ENCODE measurements around the gene KDM4F.
A peak's percentile ranks its signal among the peaks of the same experiment; 100 is the strongest.

The KDM4F gene

GRCh38 chr11:95044010-95044409, 5.2 kb upstream of the KDM4F start:
- Mint-ChIP-seq H3K36me3 (ENCODE audit: low read depth) (no peaks in the 10 kb centered on the region), H3K27me3 (peaks cover 18% of the 10 kb centered on the region), H3K9me3 (no peaks in the 10 kb centered on the region), H3K4me3 (no peak overlapping the region), H3K27ac (no peak overlapping the region), H3K4me1 (no peaks in the 10 kb centered on the region)
- DNase-seq (no peak), ATAC-seq (no peak)

DNA sequence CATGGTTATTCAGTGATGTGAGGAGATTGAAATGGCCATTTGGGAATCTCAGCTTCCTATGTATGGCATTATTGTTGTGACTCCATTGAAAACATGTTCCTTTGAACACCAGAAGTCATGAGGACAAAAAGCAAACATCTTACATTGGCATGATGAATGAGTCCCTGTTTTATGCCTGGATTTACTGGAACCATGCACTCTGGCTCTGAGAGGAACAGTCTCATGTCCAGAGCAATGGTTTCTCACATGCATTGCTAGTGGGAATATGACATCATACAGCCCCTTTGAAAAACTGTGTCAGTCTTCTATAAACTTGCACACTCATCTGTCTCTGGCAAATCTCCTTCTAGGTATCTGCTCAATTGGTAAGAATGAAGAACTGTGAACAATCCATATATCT, 3.4 kb upstream of the KDM4F start:
- Mint-ChIP-seq H3K36me3 (ENCODE audit: low read depth) (no peaks in the 10 kb centered on the region), H3K4me3 (no peak overlapping the region)
- no peak for DNase-seq

GRCh38 chr11:95050595-95051202, 1.5 kb downstream of the KDM4F start:
- ATAC-seq: no peak
- Mint-ChIP-seq H3K4me3 (no peak overlapping the region), H3K36me3 (ENCODE audit: low read depth) (no peaks in the 10 kb centered on the region), H3K9me3 (no peaks in the 10 kb centered on the region), H3K4me1 (no peaks in the 10 kb centered on the region), H3K27ac (no peak overlapping the region), H3K27me3 (peaks cover 29% of the 10 kb centered on the region)
- no peak for DNase-seq

More for the DNA sequence above, 3.4 kb upstream of the KDM4F start:
- H3K27ac Mint-ChIP-seq: no peak overlapping the region
- H3K27me3 Mint-ChIP-seq: peaks cover 22% of the 10 kb centered on the region
- no peak for ATAC-seq
- no peaks in the 10 kb centered on the region for H3K4me1 Mint-ChIP-seq
- no peaks in the 10 kb centered on the region for H3K9me3 Mint-ChIP-seq

- H3K4me3 Mint-ChIP-seq: no peak overlapping the region
- no peaks in the 10 kb centered on the region for H3K9me3 Mint-ChIP-seq
- H3K27me3 Mint-ChIP-seq: peaks cover 24% of the 10 kb centered on the region
- DNase-seq (no peak), ATAC-seq (no peak)
- H3K4me1 Mint-ChIP-seq: no peaks in the 10 kb centered on the region
- H3K27ac Mint-ChIP-seq: no peak overlapping the region
- H3K36me3 Mint-ChIP-seq (ENCODE audit: low read depth): no peaks in the 10 kb centered on the region
These were observed 5.1 kb downstream of the KDM4F start for GRCh38 chr11:95054356-95054755.

DNA sequence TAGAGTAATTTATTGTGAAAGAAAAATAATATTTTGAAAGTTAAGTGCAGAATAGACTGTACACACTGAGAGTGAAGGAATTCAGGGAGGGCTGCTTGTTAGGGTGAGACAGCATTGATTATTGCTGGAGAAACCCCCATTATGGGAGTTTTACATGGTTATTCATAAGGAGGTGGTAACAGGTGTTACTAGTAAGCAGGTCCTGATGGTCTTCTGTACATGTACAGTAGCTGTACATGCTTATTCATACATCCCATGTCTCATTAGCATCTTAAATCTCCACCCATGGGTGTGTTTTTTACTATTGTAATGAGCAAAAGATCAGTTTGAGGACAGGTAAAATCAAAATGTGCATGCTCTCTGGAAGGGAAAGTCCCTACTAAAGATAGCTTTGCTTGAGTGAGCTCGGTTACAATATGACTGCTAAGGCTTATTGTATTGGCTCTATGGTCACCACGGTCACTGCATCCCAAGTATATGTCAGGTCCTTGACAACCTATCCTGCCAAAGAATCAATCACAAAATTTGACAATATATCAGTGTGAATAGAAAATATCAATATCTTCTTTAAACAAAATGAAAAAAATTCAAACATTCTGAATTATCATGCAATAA, 6.2 kb downstream of the KDM4F start:
- Mint-ChIP-seq H3K36me3 (ENCODE audit: low read depth) (no peaks in the 10 kb centered on the region), H3K9me3 (no peaks in the 10 kb centered on the region), H3K4me3 (no peak overlapping the region), H3K27ac (no peak overlapping the region), H3K4me1 (no peaks in the 10 kb centered on the region), H3K27me3 (peaks cover 24% of the 10 kb centered on the region)
- ATAC-seq: no peak
- DNase-seq: no peak

GRCh38 chr11:95057959-95058358, 8.7 kb downstream of the KDM4F start:
- H3K27me3 Mint-ChIP-seq: peaks cover 17% of the 10 kb centered on the region

DNA sequence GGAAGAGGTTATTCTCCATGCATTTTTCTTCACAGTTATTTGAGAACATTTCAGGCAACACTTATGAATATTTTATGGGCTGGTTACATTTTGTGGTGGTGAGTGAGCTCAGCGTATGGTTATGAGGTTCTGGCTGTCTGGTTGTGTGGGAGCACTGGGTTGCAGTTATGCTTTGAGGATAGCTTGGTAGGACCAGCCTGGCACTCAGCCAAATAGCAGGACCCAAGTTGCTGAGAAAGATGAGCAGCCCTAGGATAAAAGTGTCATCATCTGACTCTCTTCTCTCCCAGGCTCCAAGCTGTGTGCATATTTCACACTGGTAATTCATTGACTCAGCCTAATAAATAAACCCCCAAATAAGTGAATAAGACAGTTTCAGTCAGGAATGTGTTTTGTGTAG, 9.4 kb downstream of the KDM4F start:
- Mint-ChIP-seq H3K4me3 (no peak overlapping the region), H3K36me3 (ENCODE audit: low read depth) (no peaks in the 10 kb centered on the region), H3K27ac (no peak overlapping the region), H3K27me3 (peaks cover 15% of the 10 kb centered on the region), H3K4me1 (no peaks in the 10 kb centered on the region), H3K9me3 (no peaks in the 10 kb centered on the region)
- DNase-seq (no peak), ATAC-seq (no peak)

More at GRCh38 chr11:95057959-95058358, 8.7 kb downstream of the KDM4F start:
- Mint-ChIP-seq H3K36me3 (ENCODE audit: low read depth) (no peaks in the 10 kb centered on the region), H3K9me3 (no peaks in the 10 kb centered on the region), H3K27ac (no peak overlapping the region), H3K4me1 (no peaks in the 10 kb centered on the region), H3K4me3 (no peak overlapping the region)
- DNase-seq (no peak), ATAC-seq (no peak)

GRCh38 chr11:95059046-95059445, 9.8 kb downstream of the KDM4F start:
- no peak for ATAC-seq
- H3K4me3 Mint-ChIP-seq: no peak overlapping the region
- H3K27ac Mint-ChIP-seq: no peak overlapping the region
- H3K4me1 Mint-ChIP-seq: no peaks in the 10 kb centered on the region
- DNase-seq: no peak
- peaks cover 15% of the 10 kb centered on the region for H3K27me3 Mint-ChIP-seq
- H3K9me3 Mint-ChIP-seq: no peaks in the 10 kb centered on the region
- no peaks in the 10 kb centered on the region for H3K36me3 Mint-ChIP-seq (ENCODE audit: low read depth)

- ATAC-seq: no peak
- Mint-ChIP-seq H3K36me3 (ENCODE audit: low read depth) (peaks cover 9% of the 10 kb centered on the region), H3K4me1 (peaks cover 15% of the 10 kb centered on the region), H3K27ac (no peak overlapping the region), H3K4me3 (no peak overlapping the region), H3K27me3 (no peaks in the 10 kb centered on the region), H3K9me3 (no peaks in the 10 kb centered on the region)
- no peak for DNase-seq
These were observed 16.1 kb downstream of the KDM4F start for GRCh38 chr11:95065336-95065735.

DNA sequence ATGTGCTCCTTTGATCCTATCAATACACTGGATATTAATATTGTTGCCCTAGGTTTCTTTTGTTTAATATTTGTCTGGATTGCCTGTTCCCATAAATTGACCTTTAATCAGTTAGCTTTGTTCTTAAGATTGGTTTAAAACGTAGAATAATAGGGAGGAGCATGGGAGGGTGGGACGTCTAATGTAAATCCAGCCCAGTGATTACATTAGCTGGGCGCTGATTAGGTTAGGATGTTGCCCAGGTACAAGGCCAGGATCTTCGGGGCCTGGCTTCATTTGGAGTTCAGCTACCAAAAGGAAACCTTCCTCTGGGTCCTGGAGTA, 17.5 kb downstream of the KDM4F start, which contains the start of gene SRSF8:
TSS of gene SRSF8 (plus strand) at position 204 of the 323 bp plus-strand sequence. CDS start 308 bp downstream, outside the sequence.
- no peak for DNase-seq
- no peaks in the 10 kb centered on the region for H3K9me3 Mint-ChIP-seq
- H3K27ac Mint-ChIP-seq: peak within 1 kb of the TSS; percentile 96
- ATAC-seq: peak; percentile 26
- no peaks in the 10 kb centered on the region for H3K27me3 Mint-ChIP-seq
- peak within 1 kb of the TSS; percentile 97 for H3K4me3 Mint-ChIP-seq
- peaks cover 18% of the 10 kb centered on the region for H3K36me3 Mint-ChIP-seq (ENCODE audit: low read depth)
- H3K4me1 Mint-ChIP-seq: peaks cover 23% of the 10 kb centered on the region

DNA sequence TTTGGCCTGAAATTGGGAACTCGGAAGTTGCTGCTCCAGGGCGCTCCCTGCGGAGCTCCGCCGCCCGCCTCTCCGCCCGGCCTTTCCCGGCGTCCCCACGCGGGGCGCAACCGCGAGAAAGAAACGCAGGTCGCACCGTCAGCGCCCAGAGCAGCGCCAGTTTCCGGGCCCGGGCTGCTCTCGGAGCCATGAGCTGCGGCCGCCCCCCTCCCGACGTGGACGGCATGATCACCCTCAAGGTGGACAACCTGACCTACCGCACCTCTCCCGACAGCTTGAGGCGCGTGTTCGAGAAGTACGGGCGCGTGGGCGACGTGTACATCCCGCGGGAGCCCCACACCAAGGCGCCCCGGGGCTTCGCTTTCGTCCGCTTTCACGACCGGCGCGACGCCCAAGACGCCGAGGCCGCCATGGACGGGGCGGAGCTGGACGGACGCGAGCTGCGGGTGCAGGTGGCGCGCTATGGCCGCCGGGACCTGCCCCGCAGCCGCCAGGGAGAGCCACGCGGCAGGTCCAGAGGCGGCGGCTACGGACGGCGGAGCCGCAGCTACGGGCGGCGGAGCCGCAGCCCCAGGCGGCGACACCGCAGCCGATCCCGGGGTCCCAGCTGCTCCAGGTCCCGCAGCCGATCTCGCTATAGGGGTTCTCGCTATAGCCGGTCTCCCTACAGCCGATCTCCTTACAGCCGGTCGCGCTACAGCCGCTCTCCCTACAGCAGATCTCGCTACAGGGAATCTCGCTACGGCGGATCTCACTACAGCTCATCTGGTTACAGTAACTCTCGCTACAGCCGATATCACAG, 18.0 kb downstream of the KDM4F start:
- Mint-ChIP-seq H3K36me3 (ENCODE audit: low read depth) (peaks cover 18% of the 10 kb centered on the region), H3K27me3 (no peaks in the 10 kb centered on the region), H3K4me1 (peaks cover 24% of the 10 kb centered on the region), H3K9me3 (no peaks in the 10 kb centered on the region), H3K27ac (peak overlapping the region; percentile 96), H3K4me3 (peak overlapping the region; percentile 97)
- DNase-seq: peak; percentile 80
- peak; percentile 72 for ATAC-seq

- H3K36me3 Mint-ChIP-seq (ENCODE audit: low read depth): peaks cover 18% of the 10 kb centered on the region
- peak overlapping the region; percentile 97 for H3K4me3 Mint-ChIP-seq
- H3K9me3 Mint-ChIP-seq: no peaks in the 10 kb centered on the region
- DNase-seq (no peak), ATAC-seq (no peak)
- no peaks in the 10 kb centered on the region for H3K27me3 Mint-ChIP-seq
- H3K27ac Mint-ChIP-seq: peak overlapping the region; percentile 96
- peaks cover 27% of the 10 kb centered on the region for H3K4me1 Mint-ChIP-seq
These were observed 18.6 kb downstream of the KDM4F start for GRCh38 chr11:95067841-95068219.

GRCh38 chr11:95068549-95068948, 19.3 kb downstream of the KDM4F start:
- peak; percentile 64 for DNase-seq

DNA sequence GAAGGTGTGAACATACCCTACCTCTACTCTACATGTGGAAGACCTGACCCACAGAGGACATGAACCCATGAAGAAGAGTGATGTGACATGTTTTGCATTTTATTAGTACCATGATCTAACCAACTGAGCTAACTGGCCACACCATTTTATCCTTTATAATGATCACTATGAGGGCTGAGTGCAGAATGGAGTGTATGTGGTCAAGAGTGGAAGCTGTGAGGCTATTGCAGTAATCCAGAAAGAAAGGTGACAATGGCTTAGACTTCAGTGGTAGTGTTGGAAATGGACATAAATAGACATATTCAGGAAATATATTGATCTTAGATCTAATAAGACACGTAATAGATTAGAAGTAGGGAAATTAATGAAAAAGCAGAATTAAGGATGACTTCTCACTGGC, 21.2 kb downstream of the KDM4F start:
- Mint-ChIP-seq H3K9me3 (no peaks in the 10 kb centered on the region), H3K36me3 (ENCODE audit: low read depth) (peaks cover 18% of the 10 kb centered on the region), H3K4me3 (no peak overlapping the region), H3K27ac (no peak overlapping the region), H3K4me1 (peaks cover 31% of the 10 kb centered on the region), H3K27me3 (no peaks in the 10 kb centered on the region)
- ATAC-seq: no peak
- no peak for DNase-seq

More at GRCh38 chr11:95068549-95068948, 19.3 kb downstream of the KDM4F start:
- H3K27ac Mint-ChIP-seq: peak overlapping the region; percentile 96
- H3K27me3 Mint-ChIP-seq: no peaks in the 10 kb centered on the region
- peak overlapping the region; percentile 97 for H3K4me3 Mint-ChIP-seq
- ATAC-seq: peak; percentile 88
- peaks cover 31% of the 10 kb centered on the region for H3K4me1 Mint-ChIP-seq
- peaks cover 18% of the 10 kb centered on the region for H3K36me3 Mint-ChIP-seq (ENCODE audit: low read depth)
- H3K9me3 Mint-ChIP-seq: no peaks in the 10 kb centered on the region

GRCh38 chr11:95072948-95073347, 23.7 kb downstream of the KDM4F start:
- no peak for DNase-seq
- no peak for ATAC-seq
- H3K36me3 Mint-ChIP-seq (ENCODE audit: low read depth): peaks cover 16% of the 10 kb centered on the region
- H3K27ac Mint-ChIP-seq: no peak overlapping the region
- no peaks in the 10 kb centered on the region for H3K9me3 Mint-ChIP-seq
- H3K4me1 Mint-ChIP-seq: peaks cover 26% of the 10 kb centered on the region
- H3K27me3 Mint-ChIP-seq: no peaks in the 10 kb centered on the region
- H3K4me3 Mint-ChIP-seq: no peak overlapping the region

Data from activated naive CD8-positive, alpha-beta T cell treated with anti-CD3 and anti-CD28 coated beads, Interleukin-2, amount 50 U/mL, for 24 hours (primary cell).